Measurements from ENCODE around the gene HK1. TPM values are rescaled to one million over a fixed set of nuclear protein-coding genes. Genes with fewer than 3 reads are reported as not detected.

Gene HK1
- total and polyA plus RNA-seq, 2 of the 13 experiments (the other 11 are each of a cell fraction or from before 2014, with no cell fraction given) = 0.29 to 1.5 TPM

GRCh38 chr10:69415049-69415448, 136.8 kb downstream of the HK1 start (continued):
- TF ChIP-seq FOXA1 (IDR thresholded peaks at IDR 0.05) (no peak), FOXA1 (CRISPR knock-in tag; IDR thresholded peaks at IDR 0.05) (no peak)

GRCh38 chr10:69415951-69416350, 137.7 kb downstream of the HK1 start:
- WGBS (ENCODE audit: low lambda C conversion rate) = 89% methylated on average over 7 of the region's 10 CpGs
- Histone ChIP-seq H3K4me3 (replicated peaks in 1 of 3; ENCODE audit: insufficient read depth in 1 of 3, low read depth in 2 of 3, low read length in 3 of 3) (no peak overlapping the region), H2AFZ (ENCODE audit: low read length) (no peak overlapping the region), H4K20me1 (ENCODE audit: insufficient read depth, low read length) (no peaks in the 10 kb centered on the region), H3K9me3 (ENCODE audit: low read length) (no peaks in the 10 kb centered on the region), H3K27me3 (ENCODE audit: control insufficient read depth in 1 of 2, insufficient read depth in 2 of 2, low read length in 2 of 2) (no peaks in the 10 kb centered on the region), H3K79me2 (ENCODE audit: insufficient read depth, low read length) (no peaks in the 10 kb centered on the region), H3K4me2 (ENCODE audit: low read depth, low read length) (no peak overlapping the region), H3K9ac (ENCODE audit: insufficient read depth, low read depth, low read length) (no peak overlapping the region), H3K4me1 (ENCODE audit: insufficient read depth, low read length) (peaks cover 38% of the 10 kb centered on the region), H3K36me3 (replicated peaks in 1 of 2; ENCODE audit: control insufficient read depth in 1 of 2, insufficient read depth in 2 of 2, low read length in 2 of 2) (no peaks in the 10 kb centered on the region), H3K27ac (ENCODE audit: extremely low read length, insufficient read depth, low read length) (no peak overlapping the region)
- intact Hi-C loops (cut with micrococcal nuclease; ENCODE audit: unreplicated experiment) (no loop called here), in situ Hi-C loops (cut with HindIII; ENCODE audit: extremely low pct_ligation_motif_present, low pct_unique_long_range_greater_than_20kb) (no loop called here)
- ChIA-PET CTCF (ENCODE audit: low intra/inter-chr PET ratio, low total read pairs) (no interaction called here), POLR2A (no interaction called here)
- no TSS peak for BruUV-seq (replicated peaks)
- TF ChIP-seq HNRNPL (IDR thresholded peaks at IDR 0.05; ENCODE audit: low read depth, low read length) (0 out of 2 replicates have a peak, but pooled peaks have one; percentile 33), ZNF574 (CRISPR knock-in tag; IDR thresholded peaks at IDR 0.05) (no peak), PBX3 (CRISPR knock-in tag; IDR thresholded peaks at IDR 0.05; ENCODE audit: borderline replicate concordance) (no peak), NBN (conservative IDR thresholded peaks at IDR 0.05) (no peak)
- no peak for DNase-seq (ENCODE audit: low spot score)
- no peak for ATAC-seq
- FAIRE-seq = no peak

Measured in HepG2 (cell line).